ENCODE measurements around the gene RBFOX2.
"Not testable (repeated sequence)": the region's sequence is repeated elsewhere in the genome, so short reads cannot be mapped to it uniquely, and the experiment has no call there.

RBFOX2 gene

DNA sequence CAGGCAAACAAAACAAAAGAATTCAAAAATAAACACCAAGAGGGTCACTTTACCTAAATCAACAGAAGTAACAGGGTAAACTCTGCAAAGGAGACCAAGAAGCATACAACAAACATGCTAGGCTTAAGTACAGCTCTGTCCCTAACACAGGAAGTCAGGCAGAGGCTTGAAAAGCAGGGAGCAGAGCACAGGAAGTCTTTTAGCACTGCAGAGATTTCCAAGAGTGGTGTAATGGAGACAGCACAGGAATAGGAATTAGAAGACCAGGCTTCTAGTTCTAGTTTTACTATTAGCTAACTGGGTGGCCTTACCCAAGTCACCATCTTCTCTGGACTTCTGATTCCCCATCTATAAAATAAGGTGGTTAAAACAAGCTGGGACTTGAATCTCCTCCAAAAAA lies 1.9 kb downstream of the RBFOX2 start:
- H3K4me3 ChIP-seq (ENCODE audit: low read depth, low read length) = peak overlapping the region; percentile 81
- H3K27ac ChIP-seq = no peak overlapping the region
- no peak overlapping the region for H3K9ac ChIP-seq
- H2AFZ ChIP-seq = no peak overlapping the region
- peaks cover 10% of the 10 kb centered on the region for H3K4me1 ChIP-seq
- H3K27me3 ChIP-seq (ENCODE audit: control insufficient read depth, insufficient read depth, low read length) = no peaks in the 10 kb centered on the region
- H3K9me3 ChIP-seq (ENCODE audit: control insufficient read depth, low read length) = no peaks in the 10 kb centered on the region
- H3K4me2 ChIP-seq (ENCODE audit: low read length) = peak overlapping the region; percentile 91
- peaks cover 3% of the 10 kb centered on the region for H3K79me2 ChIP-seq
- no peaks in the 10 kb centered on the region for H3K36me3 ChIP-seq (ENCODE audit: control insufficient read depth, insufficient read depth, low read length)
- TF ChIP-seq, protein P1, sequence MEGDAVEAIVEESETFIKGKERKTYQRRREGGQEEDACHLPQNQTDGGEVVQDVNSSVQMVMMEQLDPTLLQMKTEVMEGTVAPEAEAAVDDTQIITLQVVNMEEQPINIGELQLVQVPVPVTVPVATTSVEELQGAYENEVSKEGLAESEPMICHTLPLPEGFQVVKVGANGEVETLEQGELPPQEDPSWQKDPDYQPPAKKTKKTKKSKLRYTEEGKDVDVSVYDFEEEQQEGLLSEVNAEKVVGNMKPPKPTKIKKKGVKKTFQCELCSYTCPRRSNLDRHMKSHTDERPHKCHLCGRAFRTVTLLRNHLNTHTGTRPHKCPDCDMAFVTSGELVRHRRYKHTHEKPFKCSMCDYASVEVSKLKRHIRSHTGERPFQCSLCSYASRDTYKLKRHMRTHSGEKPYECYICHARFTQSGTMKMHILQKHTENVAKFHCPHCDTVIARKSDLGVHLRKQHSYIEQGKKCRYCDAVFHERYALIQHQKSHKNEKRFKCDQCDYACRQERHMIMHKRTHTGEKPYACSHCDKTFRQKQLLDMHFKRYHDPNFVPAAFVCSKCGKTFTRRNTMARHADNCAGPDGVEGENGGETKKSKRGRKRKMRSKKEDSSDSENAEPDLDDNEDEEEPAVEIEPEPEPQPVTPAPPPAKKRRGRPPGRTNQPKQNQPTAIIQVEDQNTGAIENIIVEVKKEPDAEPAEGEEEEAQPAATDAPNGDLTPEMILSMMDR (IDR thresholded peaks at IDR 0.05) = no peak

DNA sequence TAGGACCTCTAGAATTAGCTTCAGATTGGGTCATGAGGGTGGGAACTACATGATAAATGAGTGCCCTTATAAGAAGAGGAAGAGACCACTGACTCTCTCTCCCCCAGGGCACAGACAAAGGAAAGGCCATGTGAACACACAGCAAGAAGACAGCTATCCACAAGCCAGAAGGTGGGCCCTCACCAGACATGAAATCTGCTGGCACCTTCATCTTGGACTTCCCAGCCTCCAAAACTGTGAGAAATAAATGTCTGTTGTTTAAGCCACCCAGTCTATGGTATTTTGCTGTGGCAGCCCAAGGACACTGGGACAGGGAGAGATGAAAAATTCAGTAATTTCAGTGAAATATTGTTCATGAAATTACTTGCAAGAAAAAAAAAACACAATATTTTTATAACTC lies 5.9 kb downstream of the RBFOX2 start:
- no peak overlapping the region for H3K4me3 ChIP-seq (ENCODE audit: low read depth, low read length)
- no peak overlapping the region for H2AFZ ChIP-seq
- peaks cover 18% of the 10 kb centered on the region for H3K4me1 ChIP-seq
- no peaks in the 10 kb centered on the region for H3K36me3 ChIP-seq (ENCODE audit: control insufficient read depth, insufficient read depth, low read length)
- peak overlapping the region; percentile 42 for H3K4me2 ChIP-seq (ENCODE audit: low read length)
- H3K27ac ChIP-seq = peak overlapping the region; percentile 53
- H3K9me3 ChIP-seq (ENCODE audit: control insufficient read depth, low read length) = no peaks in the 10 kb centered on the region
- peaks cover 19% of the 10 kb centered on the region for H3K79me2 ChIP-seq
- no peak overlapping the region for H3K9ac ChIP-seq
- H3K27me3 ChIP-seq (ENCODE audit: control insufficient read depth, insufficient read depth, low read length) = no peaks in the 10 kb centered on the region
- TF ChIP-seq, protein P1 (IDR thresholded peaks at IDR 0.05) = no peak

DNA sequence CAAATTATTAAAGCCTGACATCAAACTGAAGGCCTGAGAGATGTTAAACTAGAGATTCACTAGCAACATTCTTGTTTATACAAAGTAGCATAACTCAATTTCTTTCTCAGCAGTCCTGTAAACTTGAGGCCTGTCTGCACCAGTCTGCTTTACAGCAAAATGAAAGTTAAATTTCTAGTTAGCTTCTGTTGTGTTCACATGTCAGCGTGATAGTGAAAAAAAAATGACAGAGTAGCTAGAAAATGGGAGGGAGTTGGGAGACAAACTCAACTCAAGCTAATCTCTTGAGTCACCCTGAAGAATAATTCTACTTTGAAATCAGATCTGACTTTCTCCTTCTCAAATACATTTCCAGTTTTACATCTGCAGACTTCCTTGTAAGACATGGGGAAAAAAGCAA lies 6.5 kb downstream of the RBFOX2 start:
- H3K4me3 ChIP-seq (ENCODE audit: low read depth, low read length) = no peak overlapping the region
- H3K27ac ChIP-seq = peak overlapping the region; percentile 53

DNA sequence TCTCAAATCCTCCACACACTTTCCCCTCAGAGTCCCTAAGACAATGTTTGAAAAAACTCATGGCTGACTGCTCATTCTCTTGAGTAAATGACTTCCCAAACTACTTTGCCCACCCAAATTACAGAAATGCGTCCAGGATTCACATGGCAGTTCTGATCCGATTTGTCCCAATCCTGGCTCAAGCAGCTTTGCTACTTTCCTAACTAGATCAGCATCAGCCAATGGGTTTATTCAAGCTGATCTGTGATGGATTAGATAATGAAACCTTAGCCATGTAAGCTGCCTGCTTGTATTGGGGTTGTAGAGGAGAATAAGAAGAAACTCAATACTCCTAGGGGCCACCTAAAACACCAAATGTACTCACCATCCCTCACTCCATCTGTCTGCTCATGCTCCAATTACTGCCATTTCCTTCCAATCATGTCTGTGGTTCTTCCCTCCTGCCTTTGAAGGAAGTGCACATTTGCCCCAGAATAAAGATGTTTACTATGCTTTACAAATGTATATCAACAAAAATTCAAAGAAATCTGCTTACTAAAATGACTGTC lies 6.9 kb downstream of the RBFOX2 start:
- TF ChIP-seq, protein P1 (IDR thresholded peaks at IDR 0.05) = no peak
- Histone ChIP-seq H3K27me3 (ENCODE audit: control insufficient read depth, insufficient read depth, low read length) (no peaks in the 10 kb centered on the region), H3K36me3 (ENCODE audit: control insufficient read depth, insufficient read depth, low read length) (no peaks in the 10 kb centered on the region), H2AFZ (no peak overlapping the region), H3K9ac (no peak overlapping the region), H3K4me1 (peaks cover 21% of the 10 kb centered on the region), H3K4me3 (ENCODE audit: low read depth, low read length) (no peak overlapping the region), H3K4me2 (ENCODE audit: low read length) (peak overlapping the region; percentile 42), H3K27ac (peak overlapping the region; percentile 53), H3K79me2 (peaks cover 20% of the 10 kb centered on the region), H3K9me3 (ENCODE audit: control insufficient read depth, low read length) (no peaks in the 10 kb centered on the region)

More for the DNA sequence above, 6.5 kb downstream of the RBFOX2 start:
- no peaks in the 10 kb centered on the region for H3K36me3 ChIP-seq (ENCODE audit: control insufficient read depth, insufficient read depth, low read length)
- no peaks in the 10 kb centered on the region for H3K9me3 ChIP-seq (ENCODE audit: control insufficient read depth, low read length)
- H2AFZ ChIP-seq = no peak overlapping the region
- TF ChIP-seq, protein P1 (IDR thresholded peaks at IDR 0.05) = no peak
- peak overlapping the region; percentile 42 for H3K4me2 ChIP-seq (ENCODE audit: low read length)
- H3K4me1 ChIP-seq = peaks cover 20% of the 10 kb centered on the region
- H3K79me2 ChIP-seq = peaks cover 20% of the 10 kb centered on the region
- no peaks in the 10 kb centered on the region for H3K27me3 ChIP-seq (ENCODE audit: control insufficient read depth, insufficient read depth, low read length)
- H3K9ac ChIP-seq = no peak overlapping the region

DNA sequence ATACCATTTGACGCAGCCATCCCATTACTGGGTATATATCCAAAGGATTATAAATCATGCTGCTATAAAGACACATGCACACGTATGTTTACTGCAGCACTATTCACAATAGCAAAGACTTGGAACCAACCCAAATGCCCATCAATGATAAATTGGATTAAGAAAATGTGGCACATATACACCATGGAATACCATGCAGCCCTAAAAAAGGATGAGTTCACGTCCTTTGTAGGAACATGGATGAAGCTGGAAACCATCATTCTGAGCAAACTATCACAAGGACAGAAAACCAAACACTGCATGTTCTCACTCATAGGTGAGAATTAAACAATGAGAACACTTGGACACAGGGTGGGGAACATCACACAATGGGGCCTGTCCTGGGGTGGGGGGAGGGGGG lies 7.8 kb downstream of the RBFOX2 start:
- H3K27ac ChIP-seq; H3K9ac ChIP-seq; H3K4me3 ChIP-seq (ENCODE audit: low read depth, low read length); H3K36me3 ChIP-seq (ENCODE audit: control insufficient read depth, insufficient read depth, low read length); H2AFZ ChIP-seq; H3K9me3 ChIP-seq (ENCODE audit: control insufficient read depth, low read length); H3K4me2 ChIP-seq (ENCODE audit: low read length); H3K27me3 ChIP-seq (ENCODE audit: control insufficient read depth, insufficient read depth, low read length): not testable (repeated sequence)
- H3K79me2 ChIP-seq = peaks cover 24% of the 10 kb centered on the region
- peaks cover 26% of the 10 kb centered on the region for H3K4me1 ChIP-seq
